Measurements from ENCODE around the gene CHST15. TPM values are rescaled to one million over a fixed set of nuclear protein-coding genes. Genes with fewer than 3 reads are reported as not detected.
A peak's percentile ranks its signal among the peaks of the same experiment; 100 is the strongest.

The CHST15 gene
- total and polyA plus RNA-seq, 4 donors = 4.5 to 43.8 (median 25.0) TPM

GRCh38 chr10:124014416-124015154, 78.8 kb downstream of the CHST15 start:
- no peak for ATAC-seq (ENCODE audit: low FRiP score)
- H3K4me1 ChIP-seq (ENCODE audit: control insufficient read depth in 1 of 2, insufficient read depth in 2 of 2, low read length in 2 of 2) = no peaks in the 10 kb centered on the region
- intact Hi-C loops (cut with DNase I) = no loop called here
- no peak overlapping the region for H3K27ac ChIP-seq (ENCODE audit: low read depth in 1 of 2, low read length in 2 of 2)
- WGBS, 2 donors = 88 to 93% methylated on average over 22 of the region's 22 CpGs
- no peaks in the 10 kb centered on the region for H3K9me3 ChIP-seq (ENCODE audit: control insufficient read depth, low read length)
- no peaks in the 10 kb centered on the region for H3K36me3 ChIP-seq (ENCODE audit: control insufficient read depth in 1 of 2, insufficient read depth in 2 of 2, low read length in 1 of 2)
- no peaks in the 10 kb centered on the region for H3K27me3 ChIP-seq (ENCODE audit: control insufficient read depth in 1 of 2, insufficient read depth in 2 of 2, low read length in 1 of 2)
- DNase-seq = no peak
- H3K4me3 ChIP-seq (ENCODE audit: low read length in 2 of 2) = no peak overlapping the region

DNA sequence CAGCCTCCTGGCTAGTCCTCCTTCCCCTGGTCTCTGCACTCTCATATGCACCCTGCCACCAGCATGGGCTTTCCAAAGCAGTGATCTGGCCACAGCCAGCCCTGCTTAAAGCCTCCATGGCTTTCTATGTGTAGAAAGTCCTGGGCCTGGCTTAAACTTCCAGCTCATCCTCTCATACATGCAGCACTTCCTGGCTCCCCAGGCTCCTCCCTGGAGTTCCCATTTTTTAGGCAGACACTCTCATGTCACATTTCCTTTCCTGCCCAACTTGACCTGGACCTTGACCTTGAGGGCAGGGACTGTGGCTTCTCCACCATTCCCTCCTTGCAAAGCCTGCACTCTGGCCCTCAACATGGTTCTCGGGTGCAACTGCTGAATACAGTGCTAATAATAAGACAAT, 79.5 kb downstream of the CHST15 start:
- H3K36me3 ChIP-seq (ENCODE audit: control insufficient read depth in 1 of 2, insufficient read depth in 2 of 2, low read length in 1 of 2) = no peaks in the 10 kb centered on the region
- DNase-seq (peak in 1 of 2 donors; percentile 24), ATAC-seq (ENCODE audit: low FRiP score) (no peak)
- no peaks in the 10 kb centered on the region for H3K9me3 ChIP-seq (ENCODE audit: control insufficient read depth, low read length)
- no peak overlapping the region for H3K4me3 ChIP-seq (ENCODE audit: low read length in 2 of 2)
- no peak overlapping the region for H3K27ac ChIP-seq (ENCODE audit: low read depth in 1 of 2, low read length in 2 of 2)
- 97 to 99% methylated on average over 1 of the region's 1 CpG for WGBS, 2 donors
- H3K27me3 ChIP-seq (ENCODE audit: control insufficient read depth in 1 of 2, insufficient read depth in 2 of 2, low read length in 1 of 2) = no peaks in the 10 kb centered on the region
- intact Hi-C loops (cut with DNase I) = no loop called here
- no peaks in the 10 kb centered on the region for H3K4me1 ChIP-seq (ENCODE audit: control insufficient read depth in 1 of 2, insufficient read depth in 2 of 2, low read length in 2 of 2)

DNA sequence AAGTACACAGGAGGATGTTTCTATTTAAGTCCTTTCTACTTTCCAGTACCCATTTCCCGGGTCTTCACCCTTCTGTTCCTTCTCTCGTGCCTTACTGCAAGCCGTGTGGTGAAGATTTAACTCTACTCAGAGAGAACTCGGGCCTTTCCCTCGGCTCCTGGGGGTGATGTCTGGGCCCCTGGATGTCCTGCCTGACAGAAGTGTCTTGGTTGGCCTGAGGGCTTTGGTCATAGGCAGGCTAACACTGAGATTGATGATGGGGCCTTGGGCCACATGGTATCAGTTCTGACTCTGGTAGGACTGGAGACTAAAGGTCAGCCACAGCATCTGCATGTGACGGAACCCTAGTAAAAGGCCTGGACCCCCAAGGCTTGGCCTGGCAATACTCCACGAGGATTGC, 80.4 kb downstream of the CHST15 start:
- WGBS, 2 donors = 90 to 95% methylated on average over 7 of the region's 7 CpGs
- ATAC-seq (ENCODE audit: low FRiP score) (no peak), DNase-seq (peak in 1 of 2 donors; percentile 39)
- intact Hi-C loops (cut with DNase I) = no loop called here
- Histone ChIP-seq H3K9me3 (ENCODE audit: control insufficient read depth, low read length) (no peaks in the 10 kb centered on the region), H3K36me3 (ENCODE audit: control insufficient read depth in 1 of 2, insufficient read depth in 2 of 2, low read length in 1 of 2) (no peaks in the 10 kb centered on the region), H3K4me1 (ENCODE audit: control insufficient read depth in 1 of 2, insufficient read depth in 2 of 2, low read length in 2 of 2) (no peaks in the 10 kb centered on the region), H3K27ac (ENCODE audit: low read depth in 1 of 2, low read length in 2 of 2) (no peak overlapping the region), H3K4me3 (ENCODE audit: low read length in 2 of 2) (no peak overlapping the region), H3K27me3 (ENCODE audit: control insufficient read depth in 1 of 2, insufficient read depth in 2 of 2, low read length in 1 of 2) (no peaks in the 10 kb centered on the region)

DNA sequence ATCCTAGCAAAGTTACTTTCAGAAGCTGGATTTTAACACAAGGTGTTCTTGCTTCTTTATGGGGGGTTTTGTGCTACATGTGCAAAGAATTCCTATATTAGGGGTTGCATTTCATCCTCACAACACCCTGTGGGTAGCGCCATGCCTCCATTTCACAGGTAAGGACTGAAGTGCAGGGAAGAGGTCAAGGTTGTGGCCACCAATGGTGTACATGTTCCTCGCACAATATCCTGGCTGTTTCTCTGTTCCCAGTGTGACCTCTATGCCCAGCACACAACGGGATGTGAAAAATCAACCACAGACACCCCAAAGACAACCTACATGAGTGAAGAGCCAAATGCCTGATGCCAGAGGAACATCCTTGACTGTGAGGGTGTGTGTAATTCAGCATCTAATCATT, 80.8 kb downstream of the CHST15 start:
- H3K4me1 ChIP-seq (ENCODE audit: control insufficient read depth in 1 of 2, insufficient read depth in 2 of 2, low read length in 2 of 2) = no peaks in the 10 kb centered on the region
- H3K4me3 ChIP-seq (ENCODE audit: low read length in 2 of 2) = no peak overlapping the region
- no peaks in the 10 kb centered on the region for H3K9me3 ChIP-seq (ENCODE audit: control insufficient read depth, low read length)
- ATAC-seq (ENCODE audit: low FRiP score) (no peak), DNase-seq (peak in 1 of 2 donors; percentile 12)
- H3K27me3 ChIP-seq (ENCODE audit: control insufficient read depth in 1 of 2, insufficient read depth in 2 of 2, low read length in 1 of 2) = no peaks in the 10 kb centered on the region
- no peaks in the 10 kb centered on the region for H3K36me3 ChIP-seq (ENCODE audit: control insufficient read depth in 1 of 2, insufficient read depth in 2 of 2, low read length in 1 of 2)
- WGBS, 2 donors = 63 to 95% methylated on average over 3 of the region's 3 CpGs
- intact Hi-C loops (cut with DNase I) = no loop called here
- no peak overlapping the region for H3K27ac ChIP-seq (ENCODE audit: low read depth in 1 of 2, low read length in 2 of 2)

DNA sequence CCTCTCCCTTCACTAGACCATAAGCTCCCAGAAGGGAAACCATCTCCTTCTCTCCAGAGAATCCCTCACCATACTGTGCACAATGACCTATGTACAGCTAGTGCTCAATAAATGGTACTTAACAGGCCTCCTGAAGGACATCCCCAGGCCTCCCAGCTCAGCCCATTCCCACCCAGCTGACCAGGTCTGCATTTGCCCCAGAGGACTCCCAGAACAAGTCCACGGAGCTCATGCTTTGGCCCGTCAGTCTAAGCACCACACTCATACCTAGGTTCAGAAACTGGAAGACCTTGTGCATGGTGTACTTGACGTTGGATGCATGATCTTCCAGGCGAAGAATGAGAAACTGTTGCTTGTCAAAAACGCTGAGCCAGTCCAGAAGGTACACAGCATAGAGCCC, 81.3 kb downstream of the CHST15 start:
- H3K4me1 ChIP-seq (ENCODE audit: control insufficient read depth in 1 of 2, insufficient read depth in 2 of 2, low read length in 2 of 2) = no peaks in the 10 kb centered on the region

GRCh38 chr10:124011464-124011863, 81.9 kb downstream of the CHST15 start:
- peaks cover 0 to 2% of the 10 kb centered on the region in 2 donors for H3K36me3 ChIP-seq (ENCODE audit: control insufficient read depth in 1 of 2, insufficient read depth in 2 of 2, low read length in 1 of 2)
- no peaks in the 10 kb centered on the region for H3K9me3 ChIP-seq (ENCODE audit: control insufficient read depth, low read length)
- no peaks in the 10 kb centered on the region for H3K4me1 ChIP-seq (ENCODE audit: control insufficient read depth in 1 of 2, insufficient read depth in 2 of 2, low read length in 2 of 2)
- DNase-seq (peak in 1 of 2 donors; percentile 41), ATAC-seq (ENCODE audit: low FRiP score) (no peak)
- WGBS, 2 donors = 81 to 90% methylated on average over 11 of the region's 11 CpGs
- no peak overlapping the region for H3K4me3 ChIP-seq (ENCODE audit: low read length in 2 of 2)
- no peaks in the 10 kb centered on the region for H3K27me3 ChIP-seq (ENCODE audit: control insufficient read depth in 1 of 2, insufficient read depth in 2 of 2, low read length in 1 of 2)
- H3K27ac ChIP-seq (ENCODE audit: low read depth in 1 of 2, low read length in 2 of 2) = no peak overlapping the region
- intact Hi-C loops (cut with DNase I) = no loop called here

More for the DNA sequence above, 81.3 kb downstream of the CHST15 start:
- Histone ChIP-seq H3K27me3 (ENCODE audit: control insufficient read depth in 1 of 2, insufficient read depth in 2 of 2, low read length in 1 of 2) (no peaks in the 10 kb centered on the region), H3K27ac (ENCODE audit: low read depth in 1 of 2, low read length in 2 of 2) (no peak overlapping the region), H3K36me3 (ENCODE audit: control insufficient read depth in 1 of 2, insufficient read depth in 2 of 2, low read length in 1 of 2) (peaks cover 0 to 1% of the 10 kb centered on the region in 2 donors), H3K4me3 (ENCODE audit: low read length in 2 of 2) (no peak overlapping the region), H3K9me3 (ENCODE audit: control insufficient read depth, low read length) (no peaks in the 10 kb centered on the region)
- WGBS, 2 donors = 95 to 97% methylated on average over 5 of the region's 5 CpGs
- ATAC-seq (ENCODE audit: low FRiP score) (no peak), DNase-seq (peak in 1 of 2 donors; percentile 26)
- intact Hi-C loops (cut with DNase I) = no loop called here

GRCh38 chr10:124010563-124011131, 82.8 kb downstream of the CHST15 start:
- H3K27ac ChIP-seq (ENCODE audit: low read depth in 1 of 2, low read length in 2 of 2) = no peak overlapping the region
- no peaks in the 10 kb centered on the region for H3K27me3 ChIP-seq (ENCODE audit: control insufficient read depth in 1 of 2, insufficient read depth in 2 of 2, low read length in 1 of 2)
- H3K4me1 ChIP-seq (ENCODE audit: control insufficient read depth in 1 of 2, insufficient read depth in 2 of 2, low read length in 2 of 2) = no peaks in the 10 kb centered on the region
- no peaks in the 10 kb centered on the region for H3K9me3 ChIP-seq (ENCODE audit: control insufficient read depth, low read length)
- intact Hi-C loops (cut with DNase I) = no loop called here
- DNase-seq (no peak), ATAC-seq (ENCODE audit: low FRiP score) (no peak)
- H3K4me3 ChIP-seq (ENCODE audit: low read length in 2 of 2) = no peak overlapping the region
- 77 to 82% methylated on average over 22 of the region's 22 CpGs for WGBS, 2 donors
- peaks cover 0 to 2% of the 10 kb centered on the region in 2 donors for H3K36me3 ChIP-seq (ENCODE audit: control insufficient read depth in 1 of 2, insufficient read depth in 2 of 2, low read length in 1 of 2)

GRCh38 chr10:124010024-124010423, 83.4 kb downstream of the CHST15 start:
- WGBS, 2 donors = 94 to 95% methylated on average over 20 of the region's 20 CpGs
- Histone ChIP-seq H3K27me3 (ENCODE audit: control insufficient read depth in 1 of 2, insufficient read depth in 2 of 2, low read length in 1 of 2) (no peaks in the 10 kb centered on the region), H3K36me3 (ENCODE audit: control insufficient read depth in 1 of 2, insufficient read depth in 2 of 2, low read length in 1 of 2) (peaks cover 0 to 2% of the 10 kb centered on the region in 2 donors), H3K27ac (ENCODE audit: low read depth in 1 of 2, low read length in 2 of 2) (no peak overlapping the region), H3K9me3 (ENCODE audit: control insufficient read depth, low read length) (no peaks in the 10 kb centered on the region), H3K4me3 (ENCODE audit: low read length in 2 of 2) (no peak overlapping the region), H3K4me1 (ENCODE audit: control insufficient read depth in 1 of 2, insufficient read depth in 2 of 2, low read length in 2 of 2) (no peaks in the 10 kb centered on the region)
- no peak for ATAC-seq (ENCODE audit: low FRiP score)
- DNase-seq = no peak
- intact Hi-C loops (cut with DNase I) = no loop called here
